GM19468 (cell line): ENCODE measurements around the gene SOX6.

ENCODE experiments used
- ATAC-seq: cut with Tn5 transposase; IDR thresholded peaks from one replicate; pipeline ENCODE4 v1.9.1; 2021; ENCODE audit warnings: mild to moderate bottlenecking, moderate library complexity, moderate number of reproducible peaks; ENCODE audit not compliant: unreplicated experiment; ENCODE audit errors: extremely low read depth

The SOX6 gene

DNA sequence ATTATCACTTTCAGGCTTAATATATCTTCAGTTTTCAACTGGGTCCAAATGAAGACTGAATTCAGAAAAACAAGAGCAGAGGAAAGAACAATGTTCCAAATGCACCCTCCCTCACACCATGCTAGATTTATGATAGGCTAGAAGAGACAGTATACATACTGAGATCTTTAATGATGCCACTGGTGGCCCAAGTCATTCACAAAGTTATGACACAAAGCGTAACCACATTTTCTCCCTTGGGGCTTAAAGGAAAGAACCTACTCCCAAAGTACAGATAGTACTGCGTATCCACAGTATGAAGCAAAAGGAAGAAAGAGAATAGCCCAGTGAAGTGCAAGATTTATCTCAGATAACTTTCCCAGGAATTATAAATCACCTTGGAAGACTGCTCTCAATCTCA, 10.9 kb upstream of the SOX6 start:
- ATAC-seq = no peak

DNA sequence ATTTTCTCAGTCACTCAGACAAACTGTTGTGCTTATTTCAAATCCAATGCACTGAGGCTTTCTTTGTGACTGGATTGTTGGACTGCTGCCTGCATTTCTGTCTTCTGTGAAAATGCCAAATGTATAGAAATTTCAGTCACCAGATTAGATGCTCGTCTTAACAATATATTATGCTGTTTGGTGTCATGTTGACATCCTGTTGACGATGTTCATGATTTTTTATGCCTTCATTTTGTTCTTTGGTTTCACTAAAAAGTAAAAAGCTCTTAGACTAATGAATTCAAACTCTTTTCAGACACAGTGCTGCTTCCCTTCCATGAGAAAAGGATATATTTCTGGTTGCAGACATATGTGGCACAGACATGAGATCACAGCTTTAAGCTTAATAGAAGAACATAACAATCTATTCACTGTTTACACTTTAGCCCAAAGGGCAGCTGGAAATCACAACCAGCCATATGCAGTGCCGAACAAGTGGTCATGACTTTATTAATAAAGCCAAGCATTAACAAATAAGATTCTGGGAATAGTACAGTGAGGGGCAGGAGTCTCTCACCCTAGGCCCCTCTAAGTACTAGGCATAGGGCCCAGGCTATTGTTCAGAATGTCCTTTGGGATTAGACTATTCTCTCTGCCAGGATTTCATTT, 9.4 kb upstream of the SOX6 start:
- no peak for ATAC-seq

DNA sequence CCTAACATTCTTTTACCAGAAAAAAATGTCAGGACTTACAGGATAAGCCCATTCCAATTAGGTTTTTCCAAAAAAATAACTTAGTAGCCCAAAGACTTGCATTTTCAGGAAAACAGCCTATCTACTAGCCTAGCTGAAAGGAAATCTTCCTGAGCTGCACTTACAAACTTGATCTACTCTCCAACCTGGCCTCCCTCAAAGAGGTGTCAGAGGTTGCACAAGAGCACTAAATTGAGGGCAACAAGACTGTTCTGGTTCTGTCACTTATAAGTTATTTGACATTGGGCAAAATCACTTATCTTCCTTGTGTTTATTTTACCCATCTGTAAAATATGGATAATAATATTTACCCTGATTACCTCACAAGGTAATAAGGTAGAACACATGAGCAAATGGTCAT, 7.9 kb upstream of the SOX6 start:
- no peak for ATAC-seq

- no peak for ATAC-seq
Observed at GRCh38 chr11:16363706-16364105, 7.4 kb upstream of the SOX6 start.

- no peak for ATAC-seq
Observed at GRCh38 chr11:16361108-16361865, 4.9 kb upstream of the SOX6 start.

GRCh38 chr11:16359369-16359768, 3.0 kb upstream of the SOX6 start:
- ATAC-seq = no peak

DNA sequence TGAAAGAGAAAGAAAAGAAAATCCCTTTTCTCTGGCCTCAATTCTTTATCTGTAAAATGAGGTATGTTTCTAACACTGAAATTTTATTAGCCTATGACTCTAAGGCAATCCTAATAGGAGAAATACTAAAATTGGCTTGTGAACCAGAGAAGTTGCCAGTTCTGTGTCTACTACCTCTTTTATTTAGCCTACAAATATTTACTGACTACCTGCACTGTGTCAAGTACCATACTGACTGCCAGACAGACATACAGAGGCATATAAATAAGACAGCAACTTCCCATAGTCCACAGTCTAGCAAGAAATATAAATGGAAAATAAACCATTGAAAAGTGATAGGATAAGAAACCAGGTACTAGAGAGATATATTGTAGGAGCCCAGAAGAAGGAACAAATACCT, 2.4 kb upstream of the SOX6 start:
- ATAC-seq = no peak

GRCh38 chr11:16357775-16358174, 1.4 kb upstream of the SOX6 start:
- no peak for ATAC-seq

DNA sequence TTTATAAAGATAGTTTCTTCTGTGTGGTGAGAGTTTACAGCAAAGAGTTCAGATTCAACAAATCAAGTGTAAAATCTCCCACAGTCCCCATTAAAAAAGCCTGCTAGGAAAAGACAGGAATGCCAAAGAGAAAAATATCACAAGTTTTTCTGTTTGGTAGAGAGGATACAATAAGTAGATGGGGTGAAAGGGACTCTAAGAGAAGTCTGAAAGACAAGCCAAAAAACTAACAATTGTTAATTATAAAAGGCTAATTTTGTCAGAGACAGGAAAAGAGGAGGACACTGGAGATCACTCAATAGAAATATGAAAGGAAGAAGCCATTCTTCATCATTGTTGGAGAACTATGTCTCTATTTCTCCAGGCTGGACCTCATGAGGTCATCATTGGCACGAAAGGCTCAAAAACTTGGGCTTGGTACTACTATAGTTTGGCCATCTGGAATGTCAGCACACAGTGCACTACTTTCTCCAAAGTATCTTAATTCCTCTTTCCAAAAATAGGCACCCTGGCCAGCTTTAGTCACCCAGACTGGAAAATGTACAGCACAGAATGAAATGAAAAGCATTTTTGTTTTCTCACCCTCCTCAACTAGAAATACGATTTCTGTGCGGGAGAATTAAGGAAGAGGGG, 531 bp upstream of the SOX6 start:
- no peak for ATAC-seq

DNA sequence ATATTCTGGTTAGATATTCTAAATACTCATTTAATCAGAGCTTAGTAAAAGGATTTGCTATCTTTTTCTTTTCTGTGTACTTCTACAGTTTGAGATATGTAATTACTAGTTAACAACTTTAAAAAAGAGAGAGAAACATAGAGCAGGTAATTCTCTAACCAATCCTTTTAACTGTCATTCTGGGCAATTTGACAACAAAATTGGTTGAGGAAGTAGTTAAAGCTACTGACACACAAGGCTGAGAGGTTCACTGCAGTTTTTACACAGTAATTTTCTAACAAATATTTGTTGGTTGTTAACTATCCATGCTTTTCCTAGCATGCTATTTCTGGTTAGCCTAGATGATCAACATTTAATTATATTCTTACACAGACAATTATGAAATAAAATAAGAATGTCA, 3.6 kb downstream of the SOX6 start:
- no peak for ATAC-seq

DNA sequence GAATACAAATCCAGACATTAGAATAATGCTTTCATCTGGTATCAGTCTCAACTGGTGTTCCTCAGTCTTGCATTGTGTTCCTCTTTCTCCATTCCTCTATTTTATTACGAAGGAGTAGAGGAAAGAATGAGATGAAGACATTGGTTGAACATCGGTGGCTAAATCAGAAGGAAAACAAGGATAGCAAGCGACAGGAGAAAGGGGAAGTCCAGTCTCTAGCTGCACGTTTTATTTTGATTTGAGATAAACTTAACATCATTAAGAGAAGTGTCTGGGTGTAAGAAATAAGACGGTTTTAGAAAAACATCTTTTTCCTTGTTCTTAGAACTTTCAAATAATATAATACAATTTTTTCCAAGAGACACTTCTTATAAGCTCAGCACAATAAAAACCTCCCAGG, 6.2 kb downstream of the SOX6 start:
- no peak for ATAC-seq

- no peak for ATAC-seq
Observed at GRCh38 chr11:16347928-16348685, 8.2 kb downstream of the SOX6 start.

- ATAC-seq = no peak
Observed at GRCh38 chr11:16346975-16347374, 9.4 kb downstream of the SOX6 start.

DNA sequence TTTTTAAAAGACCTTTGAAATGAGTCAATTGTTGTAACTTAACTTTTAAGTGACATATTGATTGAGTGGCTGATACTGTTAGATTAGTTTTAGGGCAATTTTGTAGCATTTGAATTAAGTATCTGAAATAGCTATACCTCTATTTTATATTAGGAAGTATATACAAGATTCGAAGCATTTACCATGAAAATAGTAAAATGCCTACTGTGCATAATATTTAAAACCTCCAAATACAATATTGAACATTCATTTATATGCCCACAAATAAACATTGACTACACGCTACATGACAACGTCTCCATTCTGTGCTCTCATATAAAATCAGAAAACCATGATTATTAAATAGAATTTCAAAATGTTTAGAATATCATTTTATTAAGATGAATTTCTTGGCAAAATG, 14.5 kb downstream of the SOX6 start:
- ATAC-seq = no peak

DNA sequence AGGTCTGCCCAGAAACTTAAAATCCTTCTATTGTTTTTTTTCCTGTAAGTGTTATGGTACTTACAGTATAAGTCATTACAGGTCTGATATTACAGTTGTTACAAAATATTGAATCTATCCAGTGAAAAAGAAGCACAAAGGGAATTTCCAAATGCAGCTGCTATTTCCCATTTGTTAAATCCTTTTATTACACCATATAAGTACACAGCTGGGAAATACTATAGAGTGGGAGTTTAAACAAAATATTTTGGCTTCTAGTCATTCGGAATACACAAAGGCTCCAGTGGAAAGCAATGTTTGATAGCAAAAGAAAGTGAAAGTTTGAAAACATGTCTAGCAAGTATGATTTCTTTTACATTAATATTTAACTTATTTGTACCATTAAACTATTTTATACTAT, 18.0 kb downstream of the SOX6 start:
- no peak for ATAC-seq

- no peak for ATAC-seq
Observed at GRCh38 chr11:16337421-16338213, 18.7 kb downstream of the SOX6 start.

- ATAC-seq = no peak
Observed at GRCh38 chr11:16336721-16337120, 19.6 kb downstream of the SOX6 start.

DNA sequence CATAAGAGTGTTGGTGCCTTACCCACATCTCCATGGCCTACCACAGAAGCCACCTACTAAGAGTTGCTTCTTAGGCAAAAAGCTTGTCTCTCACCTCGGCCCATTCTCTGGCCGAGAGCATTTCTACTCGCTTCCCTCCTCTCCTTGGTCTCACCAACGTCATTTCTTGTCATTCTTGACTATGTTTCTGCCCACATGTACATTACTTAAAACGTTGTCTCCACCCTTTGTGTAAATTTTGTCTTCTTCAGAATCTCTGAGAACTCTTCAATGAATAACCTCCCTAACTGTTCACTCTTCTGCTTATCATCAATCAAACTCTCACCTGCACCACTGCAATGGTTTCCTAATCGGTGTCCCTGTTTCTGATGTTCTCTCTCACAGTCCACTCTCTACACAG, 20.1 kb downstream of the SOX6 start:
- no peak for ATAC-seq

DNA sequence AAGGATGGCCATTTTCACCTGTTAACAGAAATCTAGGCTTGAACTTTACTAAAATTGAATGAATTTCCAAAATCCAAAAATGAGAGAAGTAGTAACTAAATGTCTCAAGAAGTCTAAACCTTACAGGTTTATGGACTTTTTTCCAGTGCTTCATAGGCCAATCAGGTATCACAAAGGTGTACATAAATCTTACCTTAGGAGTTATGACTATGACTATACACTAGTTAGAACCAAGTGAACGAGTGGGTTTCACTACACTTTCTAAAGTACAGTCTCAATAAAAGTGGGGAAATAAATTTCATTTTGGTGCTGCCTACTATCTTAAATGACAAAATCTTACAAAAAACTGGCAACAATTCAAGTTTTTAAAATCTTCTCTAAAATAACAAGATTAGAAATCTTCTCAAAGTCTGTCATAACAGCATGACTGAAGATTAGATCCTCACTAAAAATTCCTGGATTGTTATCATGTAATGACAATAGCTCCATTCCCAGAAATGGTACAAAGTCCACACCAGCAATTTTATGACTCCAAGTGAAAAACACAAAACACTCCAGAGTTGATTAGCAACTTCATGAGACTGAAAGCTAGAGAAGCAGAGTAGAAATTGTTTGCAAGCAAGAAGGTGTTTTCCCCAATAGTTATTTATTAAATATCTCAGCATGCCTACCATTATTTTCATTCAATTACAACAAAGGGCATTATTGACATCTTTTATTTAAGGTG, 20.9 kb downstream of the SOX6 start:
- ATAC-seq = no peak
